ENCODE measurements around the gene MYOM3.

DNA sequence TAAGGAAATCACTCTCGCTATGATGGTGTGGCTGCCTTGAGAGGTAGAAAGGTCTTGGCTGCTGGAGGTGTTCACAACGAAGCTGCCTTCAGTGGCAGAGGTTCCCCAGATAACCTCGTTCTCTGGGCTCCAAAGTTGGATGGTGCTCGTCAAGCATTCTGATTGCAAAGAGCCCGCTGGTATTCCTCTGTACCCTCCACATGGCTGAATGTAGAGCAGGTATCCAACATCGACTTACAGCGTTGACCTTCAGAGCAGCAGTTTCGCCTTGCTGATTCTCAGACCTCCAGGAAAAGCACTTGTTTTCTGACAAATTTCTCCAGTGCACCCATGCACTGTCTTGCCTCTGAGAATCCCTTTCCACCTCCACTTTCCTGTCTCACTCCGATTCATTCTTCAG is 35.3 kb upstream of the MYOM3 start:
- TF ChIP-seq, protein P1, sequence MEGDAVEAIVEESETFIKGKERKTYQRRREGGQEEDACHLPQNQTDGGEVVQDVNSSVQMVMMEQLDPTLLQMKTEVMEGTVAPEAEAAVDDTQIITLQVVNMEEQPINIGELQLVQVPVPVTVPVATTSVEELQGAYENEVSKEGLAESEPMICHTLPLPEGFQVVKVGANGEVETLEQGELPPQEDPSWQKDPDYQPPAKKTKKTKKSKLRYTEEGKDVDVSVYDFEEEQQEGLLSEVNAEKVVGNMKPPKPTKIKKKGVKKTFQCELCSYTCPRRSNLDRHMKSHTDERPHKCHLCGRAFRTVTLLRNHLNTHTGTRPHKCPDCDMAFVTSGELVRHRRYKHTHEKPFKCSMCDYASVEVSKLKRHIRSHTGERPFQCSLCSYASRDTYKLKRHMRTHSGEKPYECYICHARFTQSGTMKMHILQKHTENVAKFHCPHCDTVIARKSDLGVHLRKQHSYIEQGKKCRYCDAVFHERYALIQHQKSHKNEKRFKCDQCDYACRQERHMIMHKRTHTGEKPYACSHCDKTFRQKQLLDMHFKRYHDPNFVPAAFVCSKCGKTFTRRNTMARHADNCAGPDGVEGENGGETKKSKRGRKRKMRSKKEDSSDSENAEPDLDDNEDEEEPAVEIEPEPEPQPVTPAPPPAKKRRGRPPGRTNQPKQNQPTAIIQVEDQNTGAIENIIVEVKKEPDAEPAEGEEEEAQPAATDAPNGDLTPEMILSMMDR (IDR thresholded peaks at IDR 0.05) = no peak
- TF ChIP-seq POLR2AphosphoS5 (IDR thresholded peaks at IDR 0.05) = no peak
- TF ChIP-seq POLR2A (IDR thresholded peaks at IDR 0.05) = no peak

Measured in prostate gland (tissue), 2 donors.